Stimulated activated CD4-positive, alpha-beta T cell treated with anti-CD3 and anti-CD28 coated beads, Interleukin-2, amount 100 ng/mL, for 4 hours (primary cell): ENCODE results near the gene UFD1.

ENCODE experiments used
- DNase-seq: peaks from one replicate; pipeline ENCODE4 v3.0.0-alpha.2; 2020; ENCODE audit warnings: low read depth

The UFD1 gene

DNA sequence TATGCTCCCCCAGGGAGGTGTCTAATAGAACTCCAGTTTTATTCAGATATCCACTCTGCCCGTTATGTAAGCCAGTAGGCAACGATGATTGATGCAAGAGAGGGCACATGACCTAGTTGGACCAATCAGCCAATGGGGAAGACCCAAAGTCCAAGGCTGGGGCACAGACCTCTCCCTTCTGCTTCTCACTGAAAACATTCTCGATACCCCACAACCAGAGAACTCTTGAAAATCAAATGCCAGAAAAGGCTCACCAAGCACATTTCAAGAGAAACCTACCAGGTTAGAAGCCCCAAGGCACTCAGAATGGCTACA is 54.9 kb downstream of the UFD1 start:
- DNase-seq, result no peak

DNA sequence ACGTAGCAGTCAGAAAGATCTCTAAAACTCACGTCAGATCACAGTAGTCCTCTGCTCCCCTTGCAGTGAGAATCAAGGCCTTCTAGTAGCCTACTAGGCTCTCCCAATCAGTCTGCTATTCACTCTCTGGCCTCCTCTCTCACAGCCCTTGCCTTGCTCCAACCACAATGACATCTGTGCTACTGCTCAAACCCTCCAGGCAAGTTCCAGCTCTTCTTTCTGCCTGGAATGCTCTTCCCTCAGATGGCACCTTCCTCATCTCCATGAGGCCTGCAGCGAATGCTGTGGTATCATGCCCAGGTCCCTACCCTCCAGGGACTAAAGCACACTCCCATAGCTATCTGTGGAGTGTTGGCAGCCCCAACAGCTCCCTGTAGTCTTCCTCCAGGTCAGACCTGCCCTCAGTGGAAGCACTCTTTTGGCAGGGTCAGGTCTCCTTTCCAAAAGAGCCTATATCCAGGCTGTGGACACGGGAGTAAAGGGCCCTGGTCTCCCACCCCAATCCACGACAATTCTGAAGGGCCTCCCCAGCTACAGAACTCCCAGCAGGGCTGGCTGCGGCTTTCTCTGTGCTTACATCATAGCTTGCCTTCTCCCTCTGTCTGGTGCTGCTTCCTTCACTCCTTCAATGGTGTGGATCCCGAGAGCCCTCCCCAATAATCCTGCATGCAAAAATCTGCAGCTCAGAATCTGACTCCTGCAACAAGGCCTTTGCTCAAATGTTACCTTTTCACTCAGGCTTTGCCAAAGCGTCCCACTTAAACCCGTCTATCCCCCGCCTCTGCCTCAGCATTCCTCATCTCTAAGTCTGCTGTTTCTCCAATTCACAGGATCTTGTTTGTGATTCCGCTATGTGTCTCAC is 56.3 kb downstream of the UFD1 start:
- DNase-seq, result no peak

DNA sequence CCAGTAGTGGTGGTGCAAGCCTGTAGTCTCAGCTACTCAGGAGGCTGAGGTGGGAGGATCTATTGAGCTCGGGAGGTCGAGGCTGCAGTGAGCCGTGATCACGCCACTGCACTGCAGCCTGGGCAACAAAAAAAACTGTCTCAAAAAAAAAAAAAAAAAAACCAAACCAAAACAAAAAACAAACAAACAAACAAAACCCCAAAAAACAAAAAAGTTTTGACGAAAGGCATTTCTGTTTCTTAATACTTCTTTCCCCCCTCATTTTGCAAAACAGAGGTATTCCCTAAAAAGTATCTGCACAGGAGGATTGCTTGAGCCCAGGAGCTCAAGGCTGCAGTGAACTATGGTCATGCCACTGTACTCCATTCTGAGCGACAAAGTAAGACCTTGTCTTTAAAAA is 58.7 kb downstream of the UFD1 start:
- DNase-seq, result no peak

DNA sequence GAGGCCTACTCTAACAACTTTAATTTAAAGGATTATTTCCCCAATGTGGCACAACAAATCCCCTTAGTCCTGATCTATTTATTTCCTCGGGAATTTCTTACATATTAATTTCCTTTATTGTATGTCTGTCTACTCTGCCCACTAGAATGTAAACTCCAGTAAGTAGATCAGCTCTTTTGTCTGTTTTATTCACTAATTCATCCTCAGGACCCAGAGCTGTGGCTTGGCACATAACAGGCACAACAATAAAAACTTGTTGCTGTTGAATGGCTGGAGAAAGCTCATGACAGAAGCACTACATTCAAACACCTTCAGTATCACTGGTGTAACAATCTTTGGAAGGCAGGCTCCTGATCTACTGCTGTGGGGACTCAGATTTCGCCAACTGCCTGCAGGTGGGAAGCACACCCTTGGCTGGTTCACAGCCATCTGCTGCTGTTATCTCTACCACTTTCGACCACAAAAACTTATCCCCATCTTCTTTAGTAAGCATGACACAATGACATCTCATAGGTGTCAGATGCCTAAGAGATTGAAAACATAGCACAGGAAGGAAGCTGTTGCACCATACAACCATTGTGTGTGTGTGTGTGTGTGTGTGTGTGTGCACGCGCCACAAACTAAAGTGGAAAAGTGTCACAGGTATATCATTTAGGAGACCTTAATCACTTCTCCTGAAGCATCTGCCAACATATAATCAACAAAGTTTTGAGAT is 59.4 kb downstream of the UFD1 start:
- no peak for DNase-seq

DNA sequence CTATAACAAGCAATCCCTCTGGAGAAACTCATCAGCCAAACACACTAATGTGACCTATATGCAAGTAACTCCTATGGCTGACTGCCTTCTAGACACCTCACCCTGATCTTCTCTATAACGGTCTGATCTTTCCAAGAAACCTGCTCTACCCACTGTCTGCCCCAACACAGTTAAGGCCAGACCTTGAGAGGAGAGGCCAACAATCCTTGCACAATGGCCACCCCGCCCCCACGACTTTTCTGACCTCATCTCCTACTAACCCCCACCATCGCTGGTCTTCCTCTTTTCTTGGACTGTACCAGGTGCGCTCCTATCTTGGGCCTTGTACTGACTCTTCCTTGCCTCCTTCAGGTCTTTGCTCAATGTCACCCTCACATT is 59.9 kb downstream of the UFD1 start:
- DNase-seq, result no peak

DNA sequence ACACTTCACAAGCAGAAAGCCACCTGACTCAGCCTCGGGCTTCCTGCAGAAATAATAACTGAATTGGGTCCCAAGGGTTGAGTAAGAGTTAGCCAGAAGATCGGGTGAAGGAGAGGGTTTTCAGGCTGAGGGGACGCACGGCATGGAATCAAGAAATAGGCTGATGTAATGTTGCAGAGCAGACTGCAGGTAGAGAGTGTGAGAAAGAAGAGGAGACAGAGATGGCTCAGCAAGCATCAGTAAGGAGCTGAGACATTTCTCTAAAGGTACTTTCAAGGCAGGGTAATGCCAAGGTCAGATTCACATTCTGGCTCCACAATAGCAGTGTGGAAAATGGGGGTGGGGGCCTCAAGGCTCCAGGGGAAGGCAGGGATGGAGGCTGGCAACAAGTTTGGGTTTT is 66.1 kb downstream of the UFD1 start:
- no peak for DNase-seq

DNA sequence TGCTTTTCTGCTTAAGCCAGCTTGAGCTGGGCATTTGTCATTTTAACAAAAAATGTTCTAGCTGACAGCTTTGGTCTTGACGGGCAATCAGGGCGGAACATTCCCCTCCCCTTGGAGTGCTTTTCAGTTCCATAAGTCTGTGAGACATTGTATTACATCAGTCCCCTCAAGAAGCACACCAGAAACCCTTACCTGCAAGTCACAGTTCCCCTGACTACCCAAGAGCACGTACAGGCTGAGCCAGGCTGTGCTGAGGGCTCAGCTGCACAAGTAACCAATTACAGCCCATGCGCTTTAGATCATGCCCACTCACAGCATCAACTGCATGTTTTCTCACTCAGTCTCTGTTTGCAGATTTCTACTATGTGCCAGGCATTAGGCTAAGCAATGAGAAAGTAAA is 66.5 kb downstream of the UFD1 start:
- DNase-seq, result no peak

DNA sequence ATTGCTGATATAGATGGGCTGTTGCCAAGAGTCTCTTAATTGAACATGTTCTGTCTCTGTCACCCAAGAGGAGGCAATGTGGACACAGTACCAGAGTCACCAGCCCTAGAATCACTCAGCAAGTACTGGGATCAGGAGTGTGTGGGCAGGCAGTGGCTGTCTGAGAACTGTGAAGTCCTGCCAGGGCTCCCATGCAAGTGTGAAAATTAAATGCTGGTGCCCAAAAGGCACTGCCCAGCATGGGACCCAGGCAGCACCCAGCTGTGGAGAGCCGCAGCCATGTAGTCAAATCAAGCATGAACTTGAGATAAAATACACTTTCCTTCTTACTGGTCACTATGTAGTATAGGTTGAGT is 67.3 kb downstream of the UFD1 start:
- no peak for DNase-seq

DNA sequence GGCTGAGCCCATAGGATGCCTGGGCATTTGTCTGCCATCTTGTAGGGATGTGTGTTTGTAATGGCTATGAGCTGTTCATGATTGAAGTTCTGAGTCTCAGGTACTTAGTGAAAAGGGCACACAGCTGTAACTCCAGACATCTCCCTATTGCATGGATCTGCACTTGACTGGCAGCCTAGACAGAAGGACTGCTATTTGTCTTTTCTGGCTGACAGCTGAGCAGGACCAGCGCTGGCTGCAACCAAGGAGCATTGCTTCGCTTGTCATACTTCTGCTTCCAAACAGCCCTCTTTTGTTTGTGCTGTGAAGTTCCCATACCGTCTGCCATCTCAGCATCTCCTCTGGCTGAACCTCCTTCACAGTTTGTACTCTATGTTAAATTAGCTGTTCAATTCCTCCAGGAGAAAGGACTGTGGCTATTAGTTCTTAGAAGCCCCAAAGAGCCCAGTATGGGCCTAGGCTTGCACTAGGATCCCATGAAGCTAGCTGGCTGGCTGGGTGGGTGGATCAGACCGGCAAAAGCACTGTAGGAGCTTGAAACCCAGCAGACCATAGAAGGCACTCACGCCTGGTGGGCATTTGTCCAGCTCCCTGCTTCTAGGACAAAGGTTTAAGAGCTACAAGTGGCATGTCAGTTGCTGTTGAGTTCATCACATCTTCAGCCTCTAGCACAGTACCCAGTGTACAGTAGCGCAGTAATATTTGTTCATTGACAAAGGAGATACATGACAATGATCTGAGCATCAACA is 67.9 kb downstream of the UFD1 start:
- DNase-seq, result no peak

DNA sequence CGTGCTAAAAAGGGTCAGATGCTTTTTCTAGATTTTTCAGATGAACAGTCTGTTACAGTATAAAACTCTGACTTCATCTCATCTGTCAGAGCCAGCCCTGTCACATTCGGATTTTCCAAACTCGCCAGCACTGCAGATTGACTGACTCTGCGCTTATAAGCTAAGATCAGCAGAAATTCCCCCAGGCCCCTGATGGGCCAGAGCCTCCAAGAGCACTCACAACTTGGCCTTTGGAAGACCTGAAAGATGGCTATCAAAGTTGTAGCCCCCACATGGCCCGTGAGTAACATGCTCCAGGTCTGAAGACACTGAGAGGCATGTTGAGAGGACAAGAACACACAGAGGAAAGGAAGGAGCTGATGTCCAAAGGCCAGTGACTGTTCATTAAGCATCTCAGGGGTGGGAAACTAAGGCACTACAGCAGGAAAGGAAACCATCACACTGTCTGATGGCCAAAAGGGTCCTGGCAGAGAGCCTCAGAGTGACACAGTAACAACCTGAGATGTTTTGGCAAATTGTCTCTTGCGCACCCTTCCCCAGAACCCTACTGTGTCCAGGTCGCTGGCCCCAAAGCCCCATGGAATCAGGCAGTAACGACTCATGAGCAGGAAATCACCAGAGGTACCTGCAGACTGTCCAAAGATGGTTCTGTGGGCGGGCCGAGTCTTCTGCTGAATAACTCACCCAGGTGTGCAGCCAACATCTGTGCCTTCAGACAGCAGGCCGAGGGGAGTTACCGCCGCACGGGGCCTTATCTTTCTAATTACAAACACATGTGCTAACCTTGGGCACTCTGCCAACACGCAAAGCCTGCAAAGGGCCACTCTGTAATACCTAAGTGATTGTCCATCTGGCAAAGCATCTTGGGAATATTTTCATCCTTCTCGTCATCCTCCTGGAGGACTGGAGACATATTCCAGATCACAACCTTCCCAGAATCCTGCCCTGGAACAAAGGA is 71.1 kb downstream of the UFD1 start:
- DNase-seq, result no peak

DNA sequence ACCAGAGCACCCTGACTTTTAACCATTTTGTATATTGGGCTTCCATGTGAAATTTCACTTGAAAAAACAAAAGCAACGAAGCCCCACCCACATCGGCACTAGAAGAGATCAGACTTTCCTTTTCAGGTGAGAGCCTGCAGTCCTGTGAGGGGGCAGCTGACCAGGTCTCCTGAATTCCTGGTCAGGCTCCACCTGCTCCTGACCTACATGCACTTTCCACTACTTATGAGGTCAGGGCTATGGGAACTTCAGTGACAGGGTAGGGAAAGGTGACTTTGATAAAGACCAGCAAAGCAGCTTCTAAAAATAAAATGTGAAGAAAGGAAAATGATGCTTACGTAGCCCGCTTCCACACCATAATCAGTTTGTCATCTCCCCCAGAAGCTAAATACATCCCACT is 72.1 kb downstream of the UFD1 start:
- DNase-seq, result no peak

DNA sequence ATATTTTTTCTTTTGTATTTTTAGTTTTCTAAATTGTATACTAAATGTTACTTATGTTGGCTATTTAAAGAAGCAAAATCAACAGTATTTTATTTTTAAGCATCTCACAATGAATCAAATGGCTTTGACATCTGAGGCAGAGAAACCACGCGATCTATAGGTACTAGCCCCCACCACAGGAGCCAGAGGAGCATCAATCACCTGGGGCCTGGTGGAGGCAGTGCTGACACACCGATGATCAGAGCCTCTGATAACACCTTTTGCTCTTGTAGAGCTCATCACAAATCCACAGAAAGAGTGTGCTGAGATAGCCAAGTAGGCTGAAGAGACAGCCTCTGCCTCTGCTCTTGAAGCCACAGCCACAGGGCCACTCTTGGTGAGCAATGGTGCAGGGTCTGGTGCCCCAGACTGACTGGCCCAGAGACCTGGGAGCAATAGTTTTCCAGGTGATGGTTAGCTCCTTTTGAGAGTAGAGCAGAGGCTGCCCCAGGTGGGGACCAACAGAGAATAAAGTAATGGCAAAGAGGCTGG is 72.6 kb downstream of the UFD1 start:
- no peak for DNase-seq

DNA sequence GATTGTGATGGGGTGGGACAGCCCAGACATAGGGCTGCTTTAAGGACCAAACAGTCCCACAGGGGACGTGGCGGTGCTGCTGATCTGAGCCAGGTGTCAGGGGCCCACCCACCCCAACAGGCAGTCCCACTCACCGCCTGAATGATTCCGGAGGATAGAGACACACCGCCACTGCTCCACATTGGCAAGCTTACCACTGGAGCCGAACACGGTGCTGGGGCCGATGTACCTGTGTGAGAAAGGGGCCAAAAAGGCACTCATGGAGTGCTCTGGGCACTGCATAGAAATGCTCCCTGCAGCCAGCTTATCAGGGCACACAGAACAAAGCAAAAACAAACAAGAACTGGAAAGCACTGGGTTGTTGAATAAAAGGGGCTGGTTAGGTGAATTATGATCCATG is 73.3 kb downstream of the UFD1 start:
- no peak for DNase-seq

DNA sequence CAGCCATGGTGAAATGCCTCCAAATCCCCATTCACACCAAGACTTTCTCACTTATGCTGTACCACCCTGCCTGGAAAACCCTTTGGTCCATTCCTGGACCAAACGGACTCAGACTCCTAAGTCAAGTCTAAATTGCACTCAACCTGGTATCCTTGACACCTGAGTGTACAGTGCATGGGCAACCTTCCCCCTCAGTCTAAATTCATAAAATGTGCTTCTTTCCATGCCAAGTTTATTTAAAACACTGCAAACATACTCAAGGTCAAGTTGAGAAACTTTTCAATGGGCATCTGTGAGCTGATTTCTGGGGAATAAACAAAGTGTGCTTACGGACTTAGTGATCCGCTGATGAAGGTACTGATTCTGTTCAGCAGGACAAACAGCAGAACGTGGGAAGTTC is 73.9 kb downstream of the UFD1 start:
- no peak for DNase-seq

DNA sequence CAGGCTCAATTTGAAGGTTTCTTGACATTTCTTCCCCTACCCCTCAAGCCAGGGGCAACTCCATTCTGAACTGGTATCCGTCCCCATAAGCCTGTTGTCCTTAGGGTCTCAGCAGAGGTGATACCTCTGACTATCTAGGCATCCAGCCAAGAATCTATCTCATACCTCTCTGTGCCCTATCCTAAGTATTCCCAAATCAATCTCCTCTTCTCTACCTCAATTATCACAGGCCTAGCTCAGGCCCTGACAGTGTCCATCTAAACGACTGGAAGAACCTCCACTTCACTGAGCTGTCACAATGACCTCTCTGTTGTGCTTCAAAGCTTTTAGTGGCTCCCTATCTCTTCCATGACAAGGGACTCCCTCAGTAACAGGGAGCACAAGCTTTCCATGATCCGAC is 74.3 kb downstream of the UFD1 start:
- no peak for DNase-seq

DNA sequence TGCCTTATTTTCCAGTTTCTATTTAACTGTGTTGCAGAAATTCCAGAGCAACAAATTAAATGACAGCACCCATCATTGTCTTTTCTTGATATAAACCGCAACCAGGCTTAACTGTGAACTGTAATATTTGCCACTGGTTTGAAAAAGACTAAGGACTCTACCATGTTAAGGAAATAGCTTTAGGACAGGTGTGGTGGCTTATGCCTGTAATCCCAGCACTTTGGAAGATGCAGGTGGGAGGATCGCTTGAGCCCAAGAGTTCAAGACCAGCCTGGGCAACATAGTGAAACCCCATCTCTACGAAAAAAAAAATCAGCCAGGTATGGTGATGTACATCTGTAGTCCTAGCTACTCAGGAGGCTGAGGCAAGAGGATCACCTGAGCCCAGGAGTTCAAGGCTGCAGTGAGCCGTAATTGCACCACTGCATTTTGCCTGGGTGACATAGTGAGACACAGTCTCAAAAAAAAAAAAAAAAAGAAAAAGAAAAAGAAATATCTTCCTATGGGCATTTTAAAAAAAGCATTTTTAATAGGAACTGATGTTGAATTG is 76.3 kb downstream of the UFD1 start:
- no peak for DNase-seq

DNA sequence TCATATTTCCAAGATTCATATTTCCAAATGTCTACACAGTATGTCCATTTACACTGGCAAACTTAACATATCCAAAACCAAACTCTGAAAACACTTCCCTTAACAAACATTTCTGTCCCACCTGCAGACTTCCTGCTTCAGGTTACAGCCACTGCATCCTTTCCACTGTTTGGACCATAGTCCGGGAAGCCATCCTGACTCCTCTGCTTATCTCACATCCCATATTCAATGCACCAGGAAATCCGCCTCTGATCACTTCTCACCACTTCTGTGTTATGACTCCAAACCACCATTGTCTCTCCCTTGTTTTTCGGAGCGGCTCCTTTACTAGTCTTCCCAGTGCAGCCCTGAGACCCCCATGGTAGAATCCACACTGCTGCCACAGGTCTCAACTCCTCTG is 77.5 kb downstream of the UFD1 start:
- DNase-seq, result no peak

DNA sequence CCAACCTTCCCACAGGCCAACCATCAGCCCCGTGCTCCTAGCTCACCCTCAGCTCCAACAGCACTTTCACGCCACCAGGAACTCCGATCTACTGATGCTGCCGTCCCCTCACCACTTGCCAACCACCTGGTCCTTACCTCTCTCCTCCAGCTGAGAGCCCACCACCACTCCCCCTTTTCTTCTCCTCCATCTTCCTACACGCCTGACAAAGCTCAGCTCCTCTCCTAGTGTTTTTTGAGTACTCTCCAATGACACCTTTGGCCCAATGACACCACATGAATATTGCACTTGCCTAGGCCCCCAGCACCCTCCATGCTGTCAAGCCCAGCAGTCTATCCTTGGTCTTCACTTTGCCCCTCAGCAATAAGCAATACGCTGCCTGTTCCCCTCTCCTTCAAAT is 78.1 kb downstream of the UFD1 start:
- DNase-seq, result no peak
